ENCODE measurements around the gene TCERG1L.

DNA sequence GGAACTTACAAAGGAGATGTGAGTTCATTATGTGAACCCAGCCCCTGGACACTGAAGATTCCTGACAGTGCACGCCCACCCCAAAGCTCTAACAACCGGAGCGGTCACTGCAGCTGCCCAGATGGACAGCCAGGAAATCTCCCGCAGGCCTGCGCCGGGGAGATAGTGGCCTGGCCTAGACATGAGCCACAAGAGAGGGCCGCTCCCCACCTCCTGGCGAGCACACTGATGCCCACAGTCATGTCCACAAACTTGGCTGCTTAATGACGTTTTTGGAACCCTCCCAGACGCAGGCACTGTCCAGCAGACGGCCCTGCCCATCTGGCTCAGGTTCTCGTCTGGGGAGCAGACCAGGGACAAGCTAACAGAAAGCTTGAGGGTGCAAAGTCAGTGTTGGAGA is 34.2 kb downstream of the TCERG1L start:
- TF ChIP-seq, protein P1, sequence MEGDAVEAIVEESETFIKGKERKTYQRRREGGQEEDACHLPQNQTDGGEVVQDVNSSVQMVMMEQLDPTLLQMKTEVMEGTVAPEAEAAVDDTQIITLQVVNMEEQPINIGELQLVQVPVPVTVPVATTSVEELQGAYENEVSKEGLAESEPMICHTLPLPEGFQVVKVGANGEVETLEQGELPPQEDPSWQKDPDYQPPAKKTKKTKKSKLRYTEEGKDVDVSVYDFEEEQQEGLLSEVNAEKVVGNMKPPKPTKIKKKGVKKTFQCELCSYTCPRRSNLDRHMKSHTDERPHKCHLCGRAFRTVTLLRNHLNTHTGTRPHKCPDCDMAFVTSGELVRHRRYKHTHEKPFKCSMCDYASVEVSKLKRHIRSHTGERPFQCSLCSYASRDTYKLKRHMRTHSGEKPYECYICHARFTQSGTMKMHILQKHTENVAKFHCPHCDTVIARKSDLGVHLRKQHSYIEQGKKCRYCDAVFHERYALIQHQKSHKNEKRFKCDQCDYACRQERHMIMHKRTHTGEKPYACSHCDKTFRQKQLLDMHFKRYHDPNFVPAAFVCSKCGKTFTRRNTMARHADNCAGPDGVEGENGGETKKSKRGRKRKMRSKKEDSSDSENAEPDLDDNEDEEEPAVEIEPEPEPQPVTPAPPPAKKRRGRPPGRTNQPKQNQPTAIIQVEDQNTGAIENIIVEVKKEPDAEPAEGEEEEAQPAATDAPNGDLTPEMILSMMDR (IDR thresholded peaks at IDR 0.05) = no peak
- TF ChIP-seq EZH2phosphoT487 (IDR thresholded peaks at IDR 0.05; ENCODE audit: borderline replicate concordance, low read depth) (no peak), JUND (IDR thresholded peaks at IDR 0.05) (no peak), POLR2AphosphoS5 (IDR thresholded peaks at IDR 0.05; ENCODE audit: low read depth, low read length) (no peak), GATA2 (CRISPR knock-in tag; IDR thresholded peaks at IDR 0.05) (no peak), CHD2 (IDR thresholded peaks at IDR 0.05; ENCODE audit: low read length, partially characterized antibody) (no peak), MXI1 (IDR thresholded peaks at IDR 0.05; ENCODE audit: low read depth, low read length) (no peak), RFX5 (IDR thresholded peaks at IDR 0.05; ENCODE audit: low read length) (no peak), TAF1 (IDR thresholded peaks at IDR 0.05; ENCODE audit: borderline replicate concordance, low read depth, low read length) (no peak), NRF1 (IDR thresholded peaks at IDR 0.05; ENCODE audit: low read depth, low read length) (no peak)
- TF ChIP-seq, protein P2, sequence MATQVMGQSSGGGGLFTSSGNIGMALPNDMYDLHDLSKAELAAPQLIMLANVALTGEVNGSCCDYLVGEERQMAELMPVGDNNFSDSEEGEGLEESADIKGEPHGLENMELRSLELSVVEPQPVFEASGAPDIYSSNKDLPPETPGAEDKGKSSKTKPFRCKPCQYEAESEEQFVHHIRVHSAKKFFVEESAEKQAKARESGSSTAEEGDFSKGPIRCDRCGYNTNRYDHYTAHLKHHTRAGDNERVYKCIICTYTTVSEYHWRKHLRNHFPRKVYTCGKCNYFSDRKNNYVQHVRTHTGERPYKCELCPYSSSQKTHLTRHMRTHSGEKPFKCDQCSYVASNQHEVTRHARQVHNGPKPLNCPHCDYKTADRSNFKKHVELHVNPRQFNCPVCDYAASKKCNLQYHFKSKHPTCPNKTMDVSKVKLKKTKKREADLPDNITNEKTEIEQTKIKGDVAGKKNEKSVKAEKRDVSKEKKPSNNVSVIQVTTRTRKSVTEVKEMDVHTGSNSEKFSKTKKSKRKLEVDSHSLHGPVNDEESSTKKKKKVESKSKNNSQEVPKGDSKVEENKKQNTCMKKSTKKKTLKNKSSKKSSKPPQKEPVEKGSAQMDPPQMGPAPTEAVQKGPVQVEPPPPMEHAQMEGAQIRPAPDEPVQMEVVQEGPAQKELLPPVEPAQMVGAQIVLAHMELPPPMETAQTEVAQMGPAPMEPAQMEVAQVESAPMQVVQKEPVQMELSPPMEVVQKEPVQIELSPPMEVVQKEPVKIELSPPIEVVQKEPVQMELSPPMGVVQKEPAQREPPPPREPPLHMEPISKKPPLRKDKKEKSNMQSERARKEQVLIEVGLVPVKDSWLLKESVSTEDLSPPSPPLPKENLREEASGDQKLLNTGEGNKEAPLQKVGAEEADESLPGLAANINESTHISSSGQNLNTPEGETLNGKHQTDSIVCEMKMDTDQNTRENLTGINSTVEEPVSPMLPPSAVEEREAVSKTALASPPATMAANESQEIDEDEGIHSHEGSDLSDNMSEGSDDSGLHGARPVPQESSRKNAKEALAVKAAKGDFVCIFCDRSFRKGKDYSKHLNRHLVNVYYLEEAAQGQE (IDR thresholded peaks at IDR 0.05; ENCODE audit: low read depth, low read length) = no peak
